ENCODE measurements around the gene ZGPAT.

The ZGPAT gene

GRCh38 chr20:63679799-63680305, 28.0 kb upstream of the ZGPAT start:
- H3K4me3 ChIP-seq (ENCODE audit: low read depth, low read length) = no peak overlapping the region
- no peak for DNase-seq (ENCODE audit: low read depth)
- TF ChIP-seq, protein P1, sequence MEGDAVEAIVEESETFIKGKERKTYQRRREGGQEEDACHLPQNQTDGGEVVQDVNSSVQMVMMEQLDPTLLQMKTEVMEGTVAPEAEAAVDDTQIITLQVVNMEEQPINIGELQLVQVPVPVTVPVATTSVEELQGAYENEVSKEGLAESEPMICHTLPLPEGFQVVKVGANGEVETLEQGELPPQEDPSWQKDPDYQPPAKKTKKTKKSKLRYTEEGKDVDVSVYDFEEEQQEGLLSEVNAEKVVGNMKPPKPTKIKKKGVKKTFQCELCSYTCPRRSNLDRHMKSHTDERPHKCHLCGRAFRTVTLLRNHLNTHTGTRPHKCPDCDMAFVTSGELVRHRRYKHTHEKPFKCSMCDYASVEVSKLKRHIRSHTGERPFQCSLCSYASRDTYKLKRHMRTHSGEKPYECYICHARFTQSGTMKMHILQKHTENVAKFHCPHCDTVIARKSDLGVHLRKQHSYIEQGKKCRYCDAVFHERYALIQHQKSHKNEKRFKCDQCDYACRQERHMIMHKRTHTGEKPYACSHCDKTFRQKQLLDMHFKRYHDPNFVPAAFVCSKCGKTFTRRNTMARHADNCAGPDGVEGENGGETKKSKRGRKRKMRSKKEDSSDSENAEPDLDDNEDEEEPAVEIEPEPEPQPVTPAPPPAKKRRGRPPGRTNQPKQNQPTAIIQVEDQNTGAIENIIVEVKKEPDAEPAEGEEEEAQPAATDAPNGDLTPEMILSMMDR (IDR thresholded peaks at IDR 0.05; ENCODE audit: insufficient read depth, low read depth, low read length, missing control alignments) = no peak

- H3K4me3 ChIP-seq (ENCODE audit: low read depth, low read length) = no peak overlapping the region
- no peak for DNase-seq (ENCODE audit: low read depth)
- TF ChIP-seq, protein P1 (IDR thresholded peaks at IDR 0.05; ENCODE audit: insufficient read depth, low read depth, low read length, missing control alignments) = no peak
Observed at GRCh38 chr20:63680427-63680826, 27.4 kb upstream of the ZGPAT start.

- no peak overlapping the region for H3K4me3 ChIP-seq (ENCODE audit: low read depth, low read length)
Observed at GRCh38 chr20:63680857-63681608, 26.8 kb upstream of the ZGPAT start.

DNA sequence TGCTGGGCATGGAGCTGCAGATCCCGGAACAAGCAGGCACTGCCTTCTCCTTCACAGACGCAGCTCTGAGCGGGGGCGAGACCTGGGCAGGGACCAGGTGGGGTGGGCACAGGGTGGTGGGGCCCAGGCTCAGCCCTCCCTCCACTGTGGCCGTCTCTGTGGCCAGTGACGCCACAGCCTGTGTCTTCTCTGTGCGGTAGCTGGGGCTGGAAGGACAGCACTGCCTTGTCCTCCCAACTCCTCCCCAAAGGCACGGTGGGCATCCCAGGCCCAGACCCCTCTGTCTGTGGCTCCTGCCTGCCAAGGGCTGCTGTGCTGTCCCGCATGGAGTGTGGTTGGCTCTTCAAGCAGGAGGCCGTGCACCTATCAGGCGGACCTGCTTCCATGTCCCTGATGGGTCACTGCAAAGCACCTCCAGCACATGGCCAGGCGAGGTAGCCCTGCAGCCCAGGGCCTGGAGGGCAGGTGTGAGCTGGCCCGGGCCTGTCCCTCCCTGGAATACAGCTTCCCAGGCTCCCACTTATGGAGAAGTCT, 26.2 kb upstream of the ZGPAT start:
- TF ChIP-seq, protein P1 (IDR thresholded peaks at IDR 0.05; ENCODE audit: insufficient read depth, low read depth, low read length, missing control alignments) = no peak
- H3K4me3 ChIP-seq (ENCODE audit: low read depth, low read length) = no peak overlapping the region
- DNase-seq (ENCODE audit: low read depth) = no peak

More at GRCh38 chr20:63680857-63681608, 26.8 kb upstream of the ZGPAT start:
- DNase-seq (ENCODE audit: low read depth) = no peak
- TF ChIP-seq, protein P1 (IDR thresholded peaks at IDR 0.05; ENCODE audit: insufficient read depth, low read depth, low read length, missing control alignments) = no peak

DNA sequence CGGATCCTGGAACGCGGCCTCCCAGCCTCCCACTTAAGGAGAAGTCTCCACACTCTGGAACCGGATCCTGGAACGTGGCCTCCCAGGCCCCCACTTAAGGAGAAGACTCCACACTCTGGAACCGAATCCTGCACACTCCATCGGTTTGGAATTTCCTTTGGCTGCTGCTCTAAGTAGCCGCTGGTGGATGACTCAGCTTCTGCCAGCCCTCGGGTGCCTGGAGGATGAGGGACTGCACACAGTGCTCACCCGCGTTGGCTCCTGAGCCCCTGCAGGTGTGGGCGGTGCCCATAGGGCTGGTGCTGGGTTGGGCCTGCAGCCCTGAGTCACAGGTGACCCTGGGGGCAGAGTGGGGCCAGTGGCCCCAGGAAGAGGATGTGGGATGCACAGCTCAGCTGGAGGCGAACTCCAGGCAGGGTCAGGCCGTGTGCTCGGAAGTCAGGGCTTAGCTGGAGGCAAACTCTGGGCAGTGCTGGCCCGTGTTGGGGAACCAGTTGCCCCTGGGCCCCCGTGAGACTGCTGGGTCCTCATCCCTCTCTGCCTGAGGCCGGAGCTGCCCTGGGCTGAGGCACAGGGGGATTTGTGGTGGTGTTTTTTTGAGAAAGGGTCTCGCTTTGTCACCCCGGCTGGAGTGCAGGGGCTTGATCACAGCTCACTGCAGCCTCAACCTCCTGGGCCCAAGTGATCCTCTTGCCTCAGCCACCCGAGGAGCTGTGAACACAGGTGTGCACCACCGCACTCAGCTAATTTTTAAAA, 25.3 kb upstream of the ZGPAT start:
- TF ChIP-seq, protein P1 (IDR thresholded peaks at IDR 0.05; ENCODE audit: insufficient read depth, low read depth, low read length, missing control alignments) = no peak
- DNase-seq (ENCODE audit: low read depth) = no peak
- no peak overlapping the region for H3K4me3 ChIP-seq (ENCODE audit: low read depth, low read length)

GRCh38 chr20:63685269-63686026, 22.4 kb upstream of the ZGPAT start:
- DNase-seq (ENCODE audit: low read depth) = no peak
- H3K4me3 ChIP-seq (ENCODE audit: low read depth, low read length) = no peak overlapping the region
- TF ChIP-seq, protein P1 (IDR thresholded peaks at IDR 0.05; ENCODE audit: insufficient read depth, low read depth, low read length, missing control alignments) = no peak
